Activated naive CD4-positive, alpha-beta T cell treated with anti-CD3 and anti-CD28 coated beads, Interleukin-2, amount 10 ng/mL, durations not matched to agents 7 days and 5 days (primary cell): ENCODE measurements around the gene DMP1.

Experiments used
- CTCF ChIA-PET: fragments of 350-600 bp; sonication (Branson Sonifier 250); formaldehyde crosslinking; loops from one replicate; lab custom pipeline; 2021; ENCODE audit warnings: antibody characterized with exemption; lab: Charles Lee
- DNase-seq: peaks from one replicate; pipeline ENCODE4 v3.0.0-alpha.2; 2020
- H3K27ac Mint-ChIP-seq: one replicate; pipeline ENCODE4 v1.8.0; 2021; ENCODE audit warnings: mild to moderate bottlenecking, moderate library complexity, mixed read lengths
- H3K27me3 Mint-ChIP-seq: one replicate; pipeline ENCODE4 v1.8.0; 2021; ENCODE audit warnings: mild to moderate bottlenecking, mixed read lengths
- H3K36me3 Mint-ChIP-seq: one replicate; pipeline ENCODE4 v1.8.0; 2021; ENCODE audit warnings: mixed read lengths
- H3K4me1 Mint-ChIP-seq: one replicate; pipeline ENCODE4 v1.8.0; 2021; ENCODE audit warnings: mixed read lengths
- H3K4me3 Mint-ChIP-seq: one replicate; pipeline ENCODE4 v1.8.0; 2021; ENCODE audit warnings: mild to moderate bottlenecking, moderate library complexity, mixed read lengths
- H3K9me3 Mint-ChIP-seq: one replicate; pipeline ENCODE4 v1.8.0; 2021; ENCODE audit warnings: mixed read lengths

The DMP1 gene

DNA sequence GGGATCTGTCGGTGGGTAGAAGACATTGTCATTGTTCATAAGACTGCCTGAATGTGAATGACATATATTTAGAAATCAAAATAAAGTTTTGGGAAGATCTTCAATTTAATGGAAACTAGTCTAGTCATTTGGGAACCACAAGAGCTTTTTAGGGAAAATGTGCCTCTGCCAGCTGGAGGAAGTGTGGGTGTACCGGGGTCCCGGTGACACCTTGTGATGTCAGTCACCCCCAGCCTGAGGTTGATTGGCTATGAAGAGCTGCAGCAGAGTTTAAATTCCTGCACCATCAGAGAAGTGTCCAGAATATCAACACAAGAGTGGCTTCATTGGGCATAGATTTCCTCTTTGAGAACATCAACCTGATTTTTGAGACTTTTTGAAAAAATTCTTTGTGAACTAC lies at the start of gene DMP1:
Gene DMP1, plus strand, starts transcription at position 301 of the 400 bp plus-strand sequence. CDS start 6,213 bp downstream, outside the sequence.
- Mint-ChIP-seq H3K9me3 (no peaks in the 10 kb centered on the region), H3K4me1 (no peaks in the 10 kb centered on the region), H3K27me3 (no peaks in the 10 kb centered on the region), H3K36me3 (no peaks in the 10 kb centered on the region), H3K4me3 (no peak within 1 kb of the TSS), H3K27ac (no peak within 1 kb of the TSS)
- CTCF ChIA-PET = no interaction called here
- DNase-seq = no peak

- no peaks in the 10 kb centered on the region for H3K9me3 Mint-ChIP-seq
- no peaks in the 10 kb centered on the region for H3K4me1 Mint-ChIP-seq
- CTCF ChIA-PET = no interaction called here
- no peaks in the 10 kb centered on the region for H3K27me3 Mint-ChIP-seq
- H3K4me3 Mint-ChIP-seq = no peak overlapping the region
- H3K27ac Mint-ChIP-seq = no peak overlapping the region
- H3K36me3 Mint-ChIP-seq = no peaks in the 10 kb centered on the region
- no peak for DNase-seq
Measured at GRCh38 chr4:87601361-87601760, 48.7 kb upstream of the DMP1 start.

GRCh38 chr4:87608229-87608628 lies 41.9 kb upstream of the DMP1 start, which contains the start of gene DSPP:
TSS of gene DSPP (plus strand) at chr4:87608529. CDS start at chr4:87610909, 2,380 bp downstream.
- Mint-ChIP-seq H3K4me3 (no peak within 1 kb of the TSS), H3K27me3 (no peaks in the 10 kb centered on the region), H3K4me1 (no peaks in the 10 kb centered on the region), H3K27ac (no peak within 1 kb of the TSS), H3K36me3 (no peaks in the 10 kb centered on the region), H3K9me3 (no peaks in the 10 kb centered on the region)
- no peak for DNase-seq
- CTCF ChIA-PET = no interaction called here

DNA sequence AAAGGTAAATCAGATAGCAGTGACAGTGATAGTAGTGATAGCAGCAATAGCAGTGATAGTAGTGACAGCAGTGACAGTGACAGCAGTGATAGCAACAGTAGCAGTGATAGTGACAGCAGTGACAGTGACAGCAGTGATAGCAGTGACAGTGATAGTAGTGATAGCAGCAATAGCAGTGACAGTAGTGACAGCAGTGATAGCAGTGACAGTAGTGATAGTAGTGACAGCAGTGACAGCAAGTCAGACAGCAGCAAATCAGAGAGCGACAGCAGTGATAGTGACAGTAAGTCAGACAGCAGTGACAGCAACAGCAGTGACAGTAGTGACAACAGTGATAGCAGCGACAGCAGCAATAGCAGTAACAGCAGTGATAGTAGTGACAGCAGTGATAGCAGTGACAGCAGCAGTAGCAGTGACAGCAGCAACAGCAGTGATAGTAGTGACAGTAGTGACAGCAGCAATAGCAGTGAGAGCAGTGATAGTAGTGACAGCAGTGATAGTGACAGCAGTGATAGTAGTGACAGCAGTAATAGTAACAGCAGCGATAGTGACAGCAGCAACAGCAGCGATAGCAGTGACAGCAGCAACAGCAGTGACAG lies 35.7 kb upstream of the DMP1 start:
- Mint-ChIP-seq H3K27me3 (no peaks in the 10 kb centered on the region), H3K4me3 (no peak overlapping the region), H3K36me3 (no peaks in the 10 kb centered on the region), H3K9me3 (no peaks in the 10 kb centered on the region), H3K4me1 (no peaks in the 10 kb centered on the region), H3K27ac (no peak overlapping the region)
- CTCF ChIA-PET = no interaction called here
- no peak for DNase-seq

GRCh38 chr4:87616268-87616667 lies 33.8 kb upstream of the DMP1 start:
- no peaks in the 10 kb centered on the region for H3K36me3 Mint-ChIP-seq
- CTCF ChIA-PET = no interaction called here
- no peaks in the 10 kb centered on the region for H3K4me1 Mint-ChIP-seq
- no peak overlapping the region for H3K4me3 Mint-ChIP-seq
- DNase-seq = no peak
- no peak overlapping the region for H3K27ac Mint-ChIP-seq
- H3K27me3 Mint-ChIP-seq = no peaks in the 10 kb centered on the region
- no peaks in the 10 kb centered on the region for H3K9me3 Mint-ChIP-seq

DNA sequence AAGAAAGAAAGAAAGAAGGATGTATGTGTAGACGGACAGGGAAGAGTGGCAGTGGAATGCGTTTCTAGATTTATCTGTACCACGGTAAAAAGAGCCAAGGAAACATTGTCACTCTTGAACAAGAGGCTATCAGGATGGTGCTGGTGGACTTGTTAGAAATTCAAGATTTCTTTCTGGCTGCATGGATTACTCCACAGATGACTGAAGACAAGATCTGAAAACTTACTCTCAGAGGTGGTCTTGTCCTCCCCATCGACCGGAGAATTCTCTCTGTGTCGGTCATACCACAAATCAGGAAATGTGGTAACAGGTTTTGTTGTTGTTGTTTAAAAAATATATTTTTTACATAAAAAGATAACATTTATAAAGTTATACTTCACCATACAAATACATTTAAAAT lies 30.0 kb upstream of the DMP1 start:
- Mint-ChIP-seq H3K9me3 (no peaks in the 10 kb centered on the region), H3K36me3 (no peaks in the 10 kb centered on the region), H3K4me1 (no peaks in the 10 kb centered on the region), H3K27ac (no peak overlapping the region), H3K27me3 (peaks cover 3% of the 10 kb centered on the region), H3K4me3 (no peak overlapping the region)
- CTCF ChIA-PET = no interaction called here
- no peak for DNase-seq

- peaks cover 3% of the 10 kb centered on the region for H3K27me3 Mint-ChIP-seq
- no peaks in the 10 kb centered on the region for H3K4me1 Mint-ChIP-seq
- CTCF ChIA-PET = no interaction called here
Measured at GRCh38 chr4:87620491-87620890, 29.6 kb upstream of the DMP1 start.

DNA sequence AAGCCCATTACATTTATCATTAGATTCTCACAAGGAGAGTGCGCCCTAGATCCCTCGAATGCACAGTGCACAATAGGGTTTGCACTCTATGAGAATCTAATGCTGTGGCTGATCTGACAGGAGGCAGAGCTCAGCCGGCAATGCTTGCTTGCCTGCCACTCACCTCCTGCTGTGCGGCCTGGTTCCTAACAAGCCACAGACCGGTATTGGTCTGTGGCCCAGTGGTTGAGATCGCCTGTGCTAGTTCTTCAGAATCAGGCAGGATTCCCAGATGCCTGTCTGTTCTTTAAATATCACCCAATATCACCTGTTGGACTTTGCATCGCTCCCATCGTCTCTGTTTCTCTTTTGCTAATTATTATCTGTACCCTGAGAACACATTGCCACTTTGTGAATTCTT lies 27.8 kb upstream of the DMP1 start:
- Mint-ChIP-seq H3K36me3 (no peaks in the 10 kb centered on the region), H3K9me3 (no peaks in the 10 kb centered on the region), H3K4me3 (no peak overlapping the region), H3K27ac (no peak overlapping the region), H3K27me3 (peaks cover 3% of the 10 kb centered on the region), H3K4me1 (no peaks in the 10 kb centered on the region)
- CTCF ChIA-PET = no interaction called here
- DNase-seq = no peak

More at GRCh38 chr4:87620491-87620890, 29.6 kb upstream of the DMP1 start:
- Mint-ChIP-seq H3K9me3 (no peaks in the 10 kb centered on the region), H3K27ac (no peak overlapping the region), H3K36me3 (no peaks in the 10 kb centered on the region), H3K4me3 (no peak overlapping the region)
- no peak for DNase-seq

DNA sequence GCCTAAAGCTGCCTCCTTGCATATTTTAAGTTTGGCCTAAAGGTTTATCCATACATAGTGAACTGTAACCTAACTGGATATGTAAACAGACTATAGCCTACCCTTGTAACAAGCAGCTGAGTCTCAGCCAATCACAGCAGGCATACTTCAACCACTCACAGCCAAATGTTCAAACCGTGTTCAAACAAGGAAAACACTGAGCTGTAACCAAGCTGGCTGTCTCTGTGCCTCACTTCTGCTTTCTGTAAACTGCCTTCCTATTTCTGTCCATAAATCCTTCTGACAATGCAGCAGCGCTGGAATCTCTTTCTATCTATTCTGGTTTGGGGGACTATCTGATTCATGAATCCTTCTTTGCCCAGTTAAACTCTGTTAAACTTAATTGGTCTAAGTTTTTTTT lies 25.4 kb upstream of the DMP1 start:
- peaks cover 3% of the 10 kb centered on the region for H3K27me3 Mint-ChIP-seq
- no peaks in the 10 kb centered on the region for H3K9me3 Mint-ChIP-seq
- H3K27ac Mint-ChIP-seq = no peak overlapping the region
- H3K4me1 Mint-ChIP-seq = no peaks in the 10 kb centered on the region
- DNase-seq = no peak
- CTCF ChIA-PET = no interaction called here
- H3K4me3 Mint-ChIP-seq = no peak overlapping the region
- H3K36me3 Mint-ChIP-seq = no peaks in the 10 kb centered on the region

DNA sequence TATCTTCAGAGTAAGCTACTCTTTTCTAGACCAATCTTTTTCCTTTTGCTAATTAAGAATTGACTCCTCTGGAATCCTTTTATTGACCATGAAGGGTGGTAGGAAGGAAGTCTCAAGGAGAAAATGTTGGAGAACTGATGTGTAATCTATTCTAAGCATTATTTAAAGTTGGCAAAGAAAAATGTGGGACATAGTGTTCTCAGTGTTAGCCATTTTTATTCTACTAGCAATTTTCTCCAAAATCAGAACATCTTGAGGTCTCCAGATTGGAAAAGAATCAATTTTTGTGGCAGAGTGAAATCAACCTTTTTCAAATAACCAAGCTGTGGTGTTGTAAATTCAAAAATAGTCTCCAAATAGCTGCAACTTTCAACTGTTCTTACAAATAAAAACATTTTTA lies 18.4 kb upstream of the DMP1 start:
- Mint-ChIP-seq H3K9me3 (no peaks in the 10 kb centered on the region), H3K27ac (no peak overlapping the region), H3K4me1 (no peaks in the 10 kb centered on the region), H3K27me3 (peaks cover 5% of the 10 kb centered on the region), H3K36me3 (no peaks in the 10 kb centered on the region), H3K4me3 (no peak overlapping the region)
- DNase-seq = no peak
- CTCF ChIA-PET = no interaction called here

DNA sequence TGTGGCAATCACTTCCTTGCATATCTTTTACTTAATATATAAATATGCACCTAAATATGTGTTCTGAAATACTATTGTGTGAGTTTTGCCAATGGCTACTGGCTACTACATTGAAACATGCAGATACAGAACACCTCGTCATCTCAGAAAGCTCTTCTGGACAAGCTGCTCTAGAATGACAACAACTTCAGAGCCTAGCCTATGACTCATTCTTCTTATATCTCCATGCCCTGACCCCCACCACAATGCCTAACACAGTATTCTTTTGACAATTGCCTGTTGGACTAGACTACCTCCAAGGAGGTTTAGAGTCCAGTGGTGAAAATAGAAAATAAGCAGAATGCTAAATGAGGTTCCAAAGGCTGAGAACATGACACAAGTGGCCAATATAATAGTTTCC lies 17.6 kb upstream of the DMP1 start:
- Mint-ChIP-seq H3K4me3 (no peak overlapping the region), H3K9me3 (peaks cover 3% of the 10 kb centered on the region), H3K36me3 (no peaks in the 10 kb centered on the region), H3K4me1 (no peaks in the 10 kb centered on the region), H3K27me3 (peaks cover 5% of the 10 kb centered on the region), H3K27ac (no peak overlapping the region)
- no peak for DNase-seq
- CTCF ChIA-PET = no interaction called here

DNA sequence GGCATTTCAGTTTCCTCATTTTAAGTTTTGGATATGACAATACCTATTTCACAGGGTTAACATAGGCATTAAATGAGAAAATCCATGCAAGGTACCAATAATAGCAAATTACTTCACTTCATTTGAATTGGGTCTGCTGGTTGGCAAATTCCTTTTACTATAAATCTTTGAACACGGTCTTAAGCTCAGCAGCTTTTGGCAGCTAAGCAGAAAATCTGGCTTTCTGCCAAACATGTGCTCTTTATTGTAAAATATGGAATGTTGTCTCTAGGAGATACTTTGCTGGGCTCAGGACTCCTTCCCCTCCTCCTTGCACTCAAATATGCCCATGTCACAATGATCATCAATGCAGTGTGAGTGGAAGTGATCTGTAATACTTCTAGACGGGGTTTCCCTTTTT lies 16.8 kb upstream of the DMP1 start:
- Mint-ChIP-seq H3K9me3 (peaks cover 3% of the 10 kb centered on the region), H3K36me3 (no peaks in the 10 kb centered on the region), H3K27me3 (peaks cover 5% of the 10 kb centered on the region), H3K4me1 (no peaks in the 10 kb centered on the region), H3K27ac (no peak overlapping the region), H3K4me3 (no peak overlapping the region)
- CTCF ChIA-PET = no interaction called here
- no peak for DNase-seq

DNA sequence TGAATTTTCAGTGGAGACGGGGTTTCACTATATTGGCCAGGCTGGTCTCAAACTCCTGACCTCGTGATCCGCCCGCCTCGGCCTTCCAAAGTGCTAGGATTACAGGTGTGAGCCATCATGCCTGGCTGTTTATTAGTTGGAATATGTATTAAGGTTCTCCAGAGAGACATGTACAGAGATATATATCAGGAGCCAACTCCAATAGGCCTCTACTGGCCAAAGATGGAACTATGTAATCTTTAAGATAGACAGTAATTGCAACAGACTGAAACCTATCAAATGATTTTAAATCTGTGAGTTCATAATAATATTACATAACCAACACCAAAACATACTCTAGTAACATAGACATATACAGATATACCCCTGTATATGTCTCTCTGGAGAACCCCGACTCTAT lies 5.8 kb upstream of the DMP1 start:
- Mint-ChIP-seq H3K27me3 (no peaks in the 10 kb centered on the region), H3K27ac (no peak overlapping the region), H3K4me1 (no peaks in the 10 kb centered on the region), H3K4me3 (no peak overlapping the region), H3K36me3 (no peaks in the 10 kb centered on the region), H3K9me3 (no peaks in the 10 kb centered on the region)
- CTCF ChIA-PET = no interaction called here
- DNase-seq = no peak

GRCh38 chr4:87650938-87651337 lies 858 bp downstream of the DMP1 start:
- H3K4me1 Mint-ChIP-seq = no peaks in the 10 kb centered on the region
- no peak for DNase-seq
- H3K27ac Mint-ChIP-seq = no peak overlapping the region
- H3K36me3 Mint-ChIP-seq = no peaks in the 10 kb centered on the region
- H3K9me3 Mint-ChIP-seq = no peaks in the 10 kb centered on the region
- CTCF ChIA-PET = no interaction called here
- no peak overlapping the region for H3K4me3 Mint-ChIP-seq
- H3K27me3 Mint-ChIP-seq = no peaks in the 10 kb centered on the region

DNA sequence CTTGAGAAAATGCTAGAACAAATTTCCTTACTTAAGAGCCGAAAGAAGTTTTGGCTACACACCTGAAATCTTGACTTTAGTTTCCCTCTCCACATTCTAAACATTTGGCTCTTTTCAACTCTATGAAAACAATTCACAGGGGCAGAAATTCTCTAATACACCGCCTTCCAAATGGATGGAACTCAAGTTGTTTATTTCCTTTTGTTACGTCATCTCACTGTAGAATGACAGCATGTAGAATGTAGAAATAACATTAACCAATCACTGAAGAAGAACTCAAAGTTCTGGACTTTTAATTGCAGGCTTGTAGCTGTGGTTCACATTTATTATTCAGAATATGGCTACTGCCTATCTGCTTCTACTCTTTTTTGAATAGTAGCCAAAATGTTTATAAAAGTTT lies 1.9 kb downstream of the DMP1 start:
- H3K36me3 Mint-ChIP-seq = no peaks in the 10 kb centered on the region
- no peak overlapping the region for H3K4me3 Mint-ChIP-seq
- no peaks in the 10 kb centered on the region for H3K4me1 Mint-ChIP-seq
- no peak overlapping the region for H3K27ac Mint-ChIP-seq
- CTCF ChIA-PET = no interaction called here
- DNase-seq = no peak
- no peaks in the 10 kb centered on the region for H3K27me3 Mint-ChIP-seq
- no peaks in the 10 kb centered on the region for H3K9me3 Mint-ChIP-seq
